HUES48 (cell line): ENCODE measurements around the gene ZSWIM2.
"Not testable (repeated sequence)": the region's sequence is repeated elsewhere in the genome, so short reads cannot be mapped to it uniquely, and the experiment has no call there.

Experiments
- H3K27ac ChIP-seq: one replicate; pipeline ENCODE4 v1.7.0; 2013; ENCODE audit warnings: low read depth, low read length, inconsistent platforms
- H3K27me3 ChIP-seq: 2 replicates; pipeline ENCODE4 v1.6.1; 2013; ENCODE audit warnings: mild to moderate bottlenecking, low read length; ENCODE audit not compliant: control insufficient read depth, insufficient read depth
- H3K36me3 ChIP-seq: 2 replicates; pipeline ENCODE4 v1.6.1; 2013; ENCODE audit warnings: low read length; ENCODE audit not compliant: control insufficient read depth, insufficient read depth
- H3K4me1 ChIP-seq: 2 replicates; pipeline ENCODE4 v1.6.1; 2013; ENCODE audit warnings: mild to moderate bottlenecking, low read length; ENCODE audit not compliant: control insufficient read depth, insufficient read depth
- H3K4me3 ChIP-seq: 2 replicates; pipeline ENCODE4 v1.5.1; 2013; ENCODE audit warnings: mild to moderate bottlenecking, low read depth, low read length
- H3K9ac ChIP-seq: 2 replicates; pipeline ENCODE4 v1.6.1; 2013; ENCODE audit warnings: mild to moderate bottlenecking, low read depth, low read length, moderate library complexity
- H3K9me3 ChIP-seq: 2 replicates; pipeline ENCODE4 v1.6.1; 2013; ENCODE audit warnings: low read length; ENCODE audit not compliant: control insufficient read depth, insufficient read depth

The ZSWIM2 gene, protein sequence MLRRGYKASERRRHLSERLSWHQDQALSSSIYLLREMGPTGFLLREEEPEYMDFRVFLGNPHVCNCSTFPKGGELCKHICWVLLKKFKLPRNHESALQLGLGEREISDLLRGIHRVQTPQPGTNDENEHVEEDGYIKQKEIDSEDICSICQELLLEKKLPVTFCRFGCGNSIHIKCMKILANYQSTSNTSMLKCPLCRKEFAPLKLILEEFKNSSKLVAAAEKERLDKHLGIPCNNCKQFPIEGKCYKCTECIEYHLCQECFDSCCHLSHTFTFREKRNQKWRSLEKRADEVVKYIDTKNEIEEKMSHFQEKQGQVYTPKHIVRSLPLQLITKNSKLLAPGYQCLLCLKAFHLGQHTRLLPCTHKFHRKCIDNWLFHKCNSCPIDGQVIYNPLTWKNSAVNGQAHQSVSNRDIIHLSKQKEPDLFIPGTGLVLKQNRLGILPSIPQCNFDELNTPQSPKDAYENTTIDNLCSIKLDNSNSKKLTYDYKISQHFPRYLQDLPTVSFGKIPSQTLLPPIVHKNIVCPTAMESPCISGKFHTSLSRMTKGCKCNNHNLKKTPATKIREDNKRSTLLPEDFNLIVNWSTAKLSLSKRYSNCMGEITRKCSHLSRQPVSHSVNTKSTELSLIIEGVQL

DNA sequence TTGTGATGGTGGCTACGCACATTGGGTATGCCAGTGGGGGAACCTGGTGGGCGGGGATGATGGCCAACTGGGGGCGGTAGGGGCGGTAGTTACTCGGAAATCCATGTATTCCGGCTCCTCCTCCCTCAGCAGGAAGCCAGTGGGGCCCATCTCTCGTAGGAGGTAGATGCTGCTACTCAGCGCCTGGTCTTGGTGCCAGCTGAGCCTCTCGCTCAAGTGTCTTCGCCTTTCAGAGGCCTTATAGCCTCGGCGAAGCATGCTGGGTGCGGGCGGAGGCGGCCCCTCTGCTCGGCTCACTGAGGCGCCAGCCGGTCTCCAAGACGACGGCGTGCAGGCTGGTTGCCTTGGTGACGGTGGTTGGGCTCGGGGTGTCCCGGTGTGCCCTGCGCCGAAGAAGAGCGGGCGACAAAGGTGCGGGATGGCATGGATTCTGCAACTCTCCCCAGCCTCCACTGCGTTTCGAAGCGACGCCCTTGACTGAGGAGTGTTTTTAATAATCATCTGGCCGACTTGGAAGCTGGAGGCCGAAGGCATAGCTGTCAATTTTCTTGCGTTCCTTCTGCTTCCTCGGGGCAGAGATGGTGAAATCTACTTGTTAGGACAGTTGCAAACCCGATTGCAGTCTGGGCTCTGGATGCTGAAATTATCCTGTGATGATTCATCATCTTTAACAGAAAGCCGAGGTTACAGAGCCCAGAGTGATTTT lies at the start of gene ZSWIM2:
Gene ZSWIM2 (minus strand): TSS at position 298 of the 706 bp plus-strand sequence. CDS start 40 bp downstream, at position 258.
- peak within 1 kb of the TSS; percentile 29 for H3K27ac ChIP-seq
- H3K4me3 ChIP-seq, result peak within 1 kb of the TSS; percentile 63
- no peak within 1 kb of the TSS for H3K9ac ChIP-seq

DNA sequence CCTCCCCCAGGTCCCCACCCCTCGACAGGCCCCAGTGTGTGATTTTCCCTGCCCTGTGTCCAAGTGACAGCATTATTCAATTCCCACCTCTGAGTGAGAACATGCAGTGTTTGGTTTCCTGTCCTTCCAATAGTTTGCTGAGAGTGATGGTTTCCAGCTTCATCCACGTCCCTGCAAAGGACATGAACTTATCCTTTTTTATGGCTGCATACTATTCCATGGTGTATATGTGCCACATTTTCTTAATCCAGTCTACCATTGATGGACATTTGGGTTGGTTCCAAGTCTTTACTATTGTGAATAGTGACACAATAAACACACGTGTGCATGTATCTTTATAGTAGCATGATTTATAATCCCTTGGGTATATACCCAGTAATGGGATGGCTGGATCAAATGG lies 47.2 kb upstream of the ZSWIM2 start:
- H3K4me1 ChIP-seq, H3K27me3 ChIP-seq, H3K36me3 ChIP-seq: not testable (repeated sequence)

More for the DNA sequence above, at the start of gene ZSWIM2:
- Histone ChIP-seq H3K36me3 (no peaks in the 10 kb centered on the region), H3K9me3 (no peaks in the 10 kb centered on the region), H3K4me1 (no peaks in the 10 kb centered on the region), H3K27me3 (peaks cover 5% of the 10 kb centered on the region; the same call in 1 of the 2 replicates)

DNA sequence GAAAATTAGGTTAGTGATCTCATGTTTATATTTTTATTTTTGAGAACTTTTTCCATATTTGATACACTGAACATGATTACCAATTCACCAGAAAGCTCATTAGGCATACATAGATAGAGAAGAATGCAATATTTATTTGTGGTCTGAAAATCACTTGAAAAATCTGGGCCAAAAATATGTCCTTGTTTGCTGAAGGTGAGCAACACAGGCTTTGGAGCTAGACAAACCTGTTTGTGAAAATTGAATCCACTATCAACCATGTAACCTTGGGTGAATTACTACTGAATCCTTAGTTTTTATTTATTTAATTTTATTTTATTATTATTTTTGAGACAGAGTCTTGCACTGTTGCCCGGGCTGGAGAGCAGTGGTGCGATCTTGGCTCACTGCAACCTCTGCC lies 46.5 kb upstream of the ZSWIM2 start:
- Histone ChIP-seq H3K4me1 (no peaks in the 10 kb centered on the region), H3K36me3 (no peaks in the 10 kb centered on the region), H3K27ac (no peak overlapping the region), H3K9me3 (no peaks in the 10 kb centered on the region), H3K4me3 (no peak overlapping the region), H3K27me3 (no peaks in the 10 kb centered on the region), H3K9ac (no peak overlapping the region)

More for the DNA sequence above, 47.2 kb upstream of the ZSWIM2 start:
- not testable (repeated sequence) for H3K27ac ChIP-seq, H3K4me3 ChIP-seq, H3K9ac ChIP-seq, H3K9me3 ChIP-seq

DNA sequence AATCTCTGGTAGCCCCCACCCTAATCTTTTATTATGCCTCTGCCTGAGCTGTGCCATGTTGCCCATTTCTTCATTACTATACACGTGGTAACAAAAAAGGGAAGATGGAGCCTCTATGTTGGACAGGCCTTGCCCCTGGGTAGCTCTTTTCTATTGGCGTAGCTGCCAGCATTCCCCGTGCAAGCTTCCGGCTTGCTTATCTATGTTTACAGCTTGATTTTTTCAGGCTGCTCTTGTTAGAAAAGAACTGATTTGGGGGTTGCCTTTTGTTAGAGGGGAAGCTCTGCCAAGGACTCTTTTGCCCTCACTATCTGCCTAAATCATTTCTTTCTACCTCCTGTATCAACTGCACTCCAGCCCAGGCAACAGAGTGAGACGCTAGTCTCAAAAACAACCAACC lies 45.5 kb upstream of the ZSWIM2 start:
- H3K27me3 ChIP-seq, result no peaks in the 10 kb centered on the region
- no peaks in the 10 kb centered on the region for H3K36me3 ChIP-seq
- H3K9me3 ChIP-seq, result no peaks in the 10 kb centered on the region
- no peak overlapping the region for H3K4me3 ChIP-seq
- no peaks in the 10 kb centered on the region for H3K4me1 ChIP-seq
- H3K27ac ChIP-seq, result no peak overlapping the region
- H3K9ac ChIP-seq, result no peak overlapping the region

DNA sequence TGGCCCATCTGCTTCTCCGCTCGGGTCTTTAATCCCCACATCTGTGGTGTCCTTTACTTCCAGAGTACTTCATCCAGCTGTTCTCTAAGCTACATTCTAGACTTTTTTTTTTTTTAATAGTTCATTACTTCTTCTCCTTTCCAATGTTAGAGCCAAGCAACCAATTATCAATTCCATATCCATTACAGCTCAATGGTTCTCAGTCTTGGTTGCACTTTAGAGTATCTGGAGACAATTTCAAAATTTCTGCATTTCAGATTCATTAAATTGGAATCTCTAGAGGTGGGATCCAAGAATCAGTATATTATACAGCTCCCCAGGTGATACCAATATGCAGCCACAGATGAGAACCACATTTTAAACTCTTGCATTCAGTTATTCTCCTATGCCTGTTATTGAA lies 43.9 kb upstream of the ZSWIM2 start:
- no peaks in the 10 kb centered on the region for H3K4me1 ChIP-seq
- H3K27me3 ChIP-seq, result no peaks in the 10 kb centered on the region
- H3K4me3 ChIP-seq, result no peak overlapping the region
- H3K9ac ChIP-seq, result no peak overlapping the region
- H3K36me3 ChIP-seq, result no peaks in the 10 kb centered on the region
- H3K27ac ChIP-seq, result no peak overlapping the region
- H3K9me3 ChIP-seq, result no peaks in the 10 kb centered on the region

DNA sequence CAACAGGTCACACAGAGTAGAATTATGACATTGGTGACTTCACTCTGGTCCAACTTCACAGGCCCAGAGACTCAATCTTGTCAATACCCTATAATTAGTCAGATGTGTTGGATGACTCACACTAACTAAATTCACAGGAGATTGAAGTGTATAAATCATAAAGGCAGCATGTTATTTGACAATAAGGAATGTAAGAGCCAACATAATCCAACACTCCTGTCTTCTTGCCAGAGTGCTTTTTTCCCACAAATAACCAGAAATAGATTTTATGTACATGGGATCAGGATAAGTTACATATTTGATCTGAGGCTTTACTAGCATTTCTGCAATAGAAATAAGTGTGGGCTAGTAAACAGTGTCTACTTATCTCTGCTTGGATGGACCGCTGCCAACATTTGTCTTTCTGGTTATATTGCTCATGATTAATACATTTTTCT lies 42.2 kb upstream of the ZSWIM2 start:
- Histone ChIP-seq H3K36me3 (no peaks in the 10 kb centered on the region), H3K4me1 (no peaks in the 10 kb centered on the region), H3K4me3 (no peak overlapping the region), H3K9me3 (no peaks in the 10 kb centered on the region), H3K9ac (no peak overlapping the region), H3K27me3 (no peaks in the 10 kb centered on the region), H3K27ac (no peak overlapping the region)

DNA sequence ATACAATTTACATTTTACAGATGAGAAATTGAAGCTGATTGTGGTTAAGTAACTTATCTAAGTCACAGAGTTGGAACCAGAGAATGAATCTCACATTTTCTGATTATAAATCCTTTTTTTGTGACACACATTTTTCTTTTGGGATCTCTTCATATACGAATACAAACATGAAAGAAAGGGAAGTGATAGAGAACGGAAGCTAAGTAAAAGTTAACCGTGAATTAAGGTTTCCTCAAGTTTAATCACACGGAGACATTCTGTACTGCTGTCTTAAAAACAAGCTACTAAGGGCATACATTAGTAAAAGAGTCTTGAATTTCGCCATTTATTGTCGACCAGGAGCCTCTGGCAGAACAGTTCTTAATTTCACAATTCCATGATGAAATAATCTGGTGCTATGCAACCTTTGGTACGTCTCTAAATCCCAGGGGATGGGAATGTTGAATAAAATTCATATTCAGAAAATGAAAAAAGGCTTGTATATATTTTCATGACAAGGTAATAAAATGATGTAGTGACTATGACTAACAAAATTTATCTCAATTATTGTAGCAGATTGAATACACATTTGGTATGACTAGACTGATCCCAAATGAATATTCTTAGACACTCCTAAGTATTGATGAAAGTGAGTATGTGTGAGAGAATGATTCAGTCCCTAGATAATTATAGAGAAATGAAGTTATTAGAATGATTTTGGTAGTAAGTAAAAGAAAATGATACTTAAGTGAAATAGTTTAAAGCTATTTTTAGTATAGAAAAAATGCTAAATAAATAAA lies 40.3 kb upstream of the ZSWIM2 start:
- H3K27ac ChIP-seq, result no peak overlapping the region
- no peak overlapping the region for H3K4me3 ChIP-seq
- H3K27me3 ChIP-seq, result no peaks in the 10 kb centered on the region
- no peaks in the 10 kb centered on the region for H3K9me3 ChIP-seq
- H3K9ac ChIP-seq, result no peak overlapping the region
- H3K36me3 ChIP-seq, result no peaks in the 10 kb centered on the region
- no peaks in the 10 kb centered on the region for H3K4me1 ChIP-seq

DNA sequence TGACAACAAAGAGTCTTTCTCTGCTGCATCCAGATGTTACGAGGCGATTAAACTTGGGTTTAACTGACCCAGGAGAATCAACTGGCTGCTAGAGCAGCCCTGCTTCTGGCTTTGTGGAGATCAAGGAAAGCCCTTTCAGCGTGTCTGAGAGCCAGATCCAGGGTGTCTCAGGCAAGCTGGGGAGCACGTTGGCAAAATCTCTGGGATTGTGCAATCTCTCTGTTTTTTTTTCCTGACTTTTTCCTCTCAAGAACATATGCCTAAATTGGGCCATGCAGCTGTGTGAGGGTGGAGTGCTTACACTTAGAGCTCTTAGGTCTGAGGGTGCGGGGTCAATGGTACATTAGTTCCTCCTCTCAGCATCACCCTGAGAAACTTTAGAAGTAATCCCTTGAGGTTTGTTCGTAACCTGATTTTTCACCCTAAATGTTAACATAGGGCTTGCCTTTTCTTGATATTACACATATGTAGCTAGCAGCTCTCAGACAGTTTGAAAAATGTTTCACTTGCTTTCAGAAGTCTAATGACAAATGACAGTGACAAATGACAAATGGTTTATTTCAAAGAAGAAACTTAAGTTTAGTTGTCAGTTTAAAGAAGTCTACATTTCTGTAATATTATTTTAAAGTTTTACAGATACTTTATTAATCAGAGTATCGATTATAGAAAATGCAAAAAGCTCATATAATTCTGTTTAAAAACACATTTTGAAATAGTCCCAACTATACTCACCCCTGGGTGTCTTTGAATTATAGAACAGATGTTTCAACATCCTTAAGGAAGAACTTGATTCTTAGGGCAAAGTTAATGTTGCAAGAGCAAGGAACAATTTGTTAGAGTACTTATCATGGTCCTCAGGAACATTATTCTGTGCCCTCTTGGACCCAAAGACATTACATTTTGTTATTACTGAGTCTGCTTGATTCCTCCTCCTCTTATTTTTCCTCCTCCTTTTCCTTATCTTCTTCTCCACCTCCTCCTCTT lies 38.4 kb upstream of the ZSWIM2 start:
- Histone ChIP-seq H3K9ac (no peak overlapping the region), H3K9me3 (no peaks in the 10 kb centered on the region), H3K4me3 (no peak overlapping the region), H3K27ac (no peak overlapping the region), H3K27me3 (no peaks in the 10 kb centered on the region), H3K36me3 (no peaks in the 10 kb centered on the region), H3K4me1 (no peaks in the 10 kb centered on the region)

DNA sequence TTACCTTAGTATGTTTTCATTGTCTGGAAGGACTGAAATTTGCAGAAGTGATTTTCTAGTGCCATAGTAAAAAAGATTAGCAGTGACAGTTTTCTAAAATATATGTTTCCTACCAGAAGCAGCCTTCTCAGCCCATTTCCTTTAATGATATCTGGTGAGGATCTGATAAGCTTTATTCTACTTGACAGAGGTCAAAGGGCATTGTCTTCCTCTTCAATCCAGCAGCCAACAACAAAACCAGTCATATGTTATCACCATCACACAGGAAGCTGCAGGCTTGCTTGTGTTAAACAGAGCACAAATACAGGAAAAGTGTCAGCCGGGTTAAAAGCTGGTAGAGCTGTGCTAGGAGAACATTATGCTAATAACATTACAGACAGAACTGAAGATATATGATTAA lies 35.6 kb upstream of the ZSWIM2 start:
- Histone ChIP-seq H3K27ac (no peak overlapping the region), H3K27me3 (no peaks in the 10 kb centered on the region), H3K36me3 (no peaks in the 10 kb centered on the region), H3K4me3 (no peak overlapping the region), H3K9ac (no peak overlapping the region), H3K9me3 (no peaks in the 10 kb centered on the region), H3K4me1 (no peaks in the 10 kb centered on the region)

DNA sequence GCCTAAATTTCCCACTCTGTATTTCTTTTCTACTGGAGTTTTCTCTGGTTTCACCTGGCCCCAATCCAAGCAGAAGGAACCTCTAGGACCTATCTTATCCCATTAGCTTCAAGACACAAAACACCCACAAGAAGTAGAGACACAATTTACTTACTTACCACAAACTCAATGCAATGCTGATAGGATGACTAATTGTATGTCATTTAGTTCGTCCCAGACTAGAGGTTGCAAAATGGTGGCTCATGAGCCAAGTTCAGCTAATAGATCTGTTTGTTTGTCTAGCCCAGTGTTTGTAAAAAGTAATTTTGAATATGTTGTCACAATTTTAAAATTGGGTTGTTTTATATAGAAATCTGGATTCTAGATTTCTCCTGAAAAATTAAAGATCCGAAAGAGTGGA lies 34.7 kb upstream of the ZSWIM2 start:
- no peaks in the 10 kb centered on the region for H3K36me3 ChIP-seq
- no peak overlapping the region for H3K9ac ChIP-seq
- no peak overlapping the region for H3K4me3 ChIP-seq
- no peak overlapping the region for H3K27ac ChIP-seq
- no peaks in the 10 kb centered on the region for H3K9me3 ChIP-seq
- H3K27me3 ChIP-seq, result no peaks in the 10 kb centered on the region
- no peaks in the 10 kb centered on the region for H3K4me1 ChIP-seq
